HL-60 (cell line): Measurements from ENCODE around the gene ERCC6L2.

Source experiments
- CTCF ChIP-seq: IDR thresholded peaks from one replicate; pipeline ENCODE4 v1.5.1; 2011; ENCODE audit warnings: low read length, control low read depth, inconsistent platforms; ENCODE audit not compliant: insufficient read depth
- POLR2AphosphoS5 ChIP-seq: IDR thresholded peaks from 2 replicates; pipeline ENCODE4 v1.6.1; 2012; ENCODE audit warnings: low read depth
- SPI1 ChIP-seq: IDR thresholded peaks from 2 replicates; pipeline ENCODE4 v1.6.1; 2012; ENCODE audit warnings: low read depth, mild to moderate bottlenecking, borderline replicate concordance

DNA sequence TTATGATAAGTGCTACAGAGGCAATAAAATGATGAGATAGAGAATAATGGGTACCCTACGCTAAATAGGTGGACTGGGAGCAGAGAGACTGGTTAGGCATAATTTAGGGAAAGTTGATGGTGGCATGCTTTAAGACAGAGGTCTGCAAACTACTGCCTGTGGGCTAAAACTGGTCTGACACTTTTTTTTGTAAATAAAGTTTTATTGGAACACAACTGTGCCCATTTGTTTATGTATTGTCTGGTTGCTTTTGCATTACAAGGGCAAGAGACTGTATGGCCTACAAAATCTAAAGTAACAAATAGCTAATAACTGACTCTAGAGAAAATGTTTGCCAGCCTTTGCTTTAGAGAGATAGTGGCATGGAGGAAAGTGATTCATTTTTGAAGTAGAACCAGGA is 2.5 kb downstream of the ERCC6L2 start:
- TF ChIP-seq SPI1 (no peak), CTCF (no peak), POLR2AphosphoS5 (no peak)
